Ovary (tissue), 3 donors: Measurements from ENCODE around the gene VAV2.

Experiments
- EP300 ChIP-seq: sonication (generic); formaldehyde crosslinking; IDR thresholded peaks from one replicate; pipeline ENCODE4 v1.6.1; 2017; ENCODE audit warnings: antibody characterized with exemption
- POLR2A ChIP-seq: fragments of 450-650 bp; IDR thresholded peaks from one replicate; pipeline ENCODE4 v1.6.1; 2017; ENCODE audit warnings: antibody characterized with exemption, mild to moderate bottlenecking, moderate library complexity
- TF ChIP-seq, protein P1 (sequence below), 3 donors: fragments of 450-650 bp in 2 of 3; fragments of 200-600 bp in 1 of 3; IDR thresholded peaks; one replicate each; pipeline versions ENCODE4 v1.5.1 to v1.8.0; 2016 to 2022; ENCODE audit warnings: antibody characterized with exemption in 3 of 3, mild to moderate bottlenecking in 1 of 3
- donor health status: DM: no; HTN: no; CAD: no.

DNA sequence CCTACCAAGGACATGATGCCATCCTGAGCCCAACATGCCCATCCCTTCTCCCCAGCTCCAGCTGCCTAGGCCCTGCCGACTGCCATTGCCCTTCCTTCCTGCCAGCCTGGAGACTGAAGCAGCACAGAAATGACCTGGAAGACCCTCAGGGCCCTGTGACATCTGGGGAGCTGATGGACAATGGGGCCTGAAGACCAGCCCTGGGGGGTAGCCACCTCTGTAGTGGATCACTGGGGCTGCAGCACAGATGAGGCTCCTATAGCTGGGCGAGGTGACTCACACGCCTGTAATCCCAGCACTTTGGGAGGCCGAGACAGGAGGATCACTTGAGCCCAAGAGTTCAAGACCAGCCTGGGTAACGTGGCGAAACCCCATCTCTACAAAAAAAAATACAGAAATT lies 86.6 kb downstream of the VAV2 start:
- TF ChIP-seq, protein P1, sequence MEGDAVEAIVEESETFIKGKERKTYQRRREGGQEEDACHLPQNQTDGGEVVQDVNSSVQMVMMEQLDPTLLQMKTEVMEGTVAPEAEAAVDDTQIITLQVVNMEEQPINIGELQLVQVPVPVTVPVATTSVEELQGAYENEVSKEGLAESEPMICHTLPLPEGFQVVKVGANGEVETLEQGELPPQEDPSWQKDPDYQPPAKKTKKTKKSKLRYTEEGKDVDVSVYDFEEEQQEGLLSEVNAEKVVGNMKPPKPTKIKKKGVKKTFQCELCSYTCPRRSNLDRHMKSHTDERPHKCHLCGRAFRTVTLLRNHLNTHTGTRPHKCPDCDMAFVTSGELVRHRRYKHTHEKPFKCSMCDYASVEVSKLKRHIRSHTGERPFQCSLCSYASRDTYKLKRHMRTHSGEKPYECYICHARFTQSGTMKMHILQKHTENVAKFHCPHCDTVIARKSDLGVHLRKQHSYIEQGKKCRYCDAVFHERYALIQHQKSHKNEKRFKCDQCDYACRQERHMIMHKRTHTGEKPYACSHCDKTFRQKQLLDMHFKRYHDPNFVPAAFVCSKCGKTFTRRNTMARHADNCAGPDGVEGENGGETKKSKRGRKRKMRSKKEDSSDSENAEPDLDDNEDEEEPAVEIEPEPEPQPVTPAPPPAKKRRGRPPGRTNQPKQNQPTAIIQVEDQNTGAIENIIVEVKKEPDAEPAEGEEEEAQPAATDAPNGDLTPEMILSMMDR (IDR thresholded peaks at IDR 0.05): no peak
- TF ChIP-seq POLR2A (no peak), EP300 (no peak)
